GM23248 (cell line): Measurements from ENCODE around the gene HOXA9. TPM values are rescaled to one million over a fixed set of nuclear protein-coding genes. Genes with fewer than 3 reads are reported as not detected.

Experiments
- DNase-seq: peaks from one replicate; pipeline ENCODE4 v3.0.0-alpha.2; 2015
- H2AFZ ChIP-seq: fragments of 200-600 bp; sonication (generic); 2 replicates; pipeline ENCODE4 v1.6.1; 2016; ENCODE audit warnings: antibody characterized with exemption
- H3F3A ChIP-seq: fragments of 200-600 bp; sonication (generic); 2 replicates; pipeline ENCODE4 v1.6.1; 2016; ENCODE audit warnings: mild to moderate bottlenecking, antibody characterized with exemption, mixed run types; ENCODE audit not compliant: insufficient read depth
- H3K27ac ChIP-seq: fragments of 200-600 bp; sonication (generic); 2 replicates; pipeline ENCODE4 v1.5.1; 2016; ENCODE audit warnings: mild to moderate bottlenecking
- H3K27me3 ChIP-seq: fragments of 200-600 bp; sonication (generic); replicated peaks from 2 replicates; pipeline ENCODE4 v1.6.1; 2016; ENCODE audit warnings: mild to moderate bottlenecking; ENCODE audit not compliant: insufficient read depth
- H3K36me3 ChIP-seq: fragments of 200-600 bp; sonication (generic); 2 replicates; pipeline ENCODE4 v1.6.1; 2016; ENCODE audit warnings: low read depth, mild to moderate bottlenecking
- H3K4me1 ChIP-seq: fragments of 200-600 bp; sonication (generic); 2 replicates; pipeline ENCODE4 v1.6.1; 2016; ENCODE audit warnings: mild to moderate bottlenecking; ENCODE audit not compliant: insufficient read depth
- H3K4me2 ChIP-seq: fragments of 200-600 bp; sonication (generic); one replicate; pipeline ENCODE4 v1.6.1; 2016; ENCODE audit warnings: mild to moderate bottlenecking; ENCODE audit not compliant: unreplicated experiment
- H3K4me3 ChIP-seq: fragments of 200-600 bp; sonication (generic); 2 replicates; pipeline ENCODE4 v1.5.1; 2016; ENCODE audit warnings: mild to moderate bottlenecking
- H3K79me2 ChIP-seq: fragments of 200-600 bp; sonication (generic); 2 replicates; pipeline ENCODE4 v1.6.1; 2016; ENCODE audit warnings: mild to moderate bottlenecking; ENCODE audit not compliant: insufficient read depth
- H3K9ac ChIP-seq: fragments of 200-600 bp; sonication (generic); 2 replicates; pipeline ENCODE4 v1.6.1; 2016; ENCODE audit warnings: mild to moderate bottlenecking
- H3K9me2 ChIP-seq: fragments of 200-600 bp; sonication (generic); 2 replicates; pipeline ENCODE4 v1.6.1; 2016; ENCODE audit warnings: mixed run types, mild to moderate bottlenecking, moderate library complexity; ENCODE audit not compliant: insufficient read depth
- H3K9me3 ChIP-seq: fragments of 200-600 bp; sonication (generic); one replicate; pipeline ENCODE4 v1.6.1; 2017; ENCODE audit warnings: low read depth
- H4K20me1 ChIP-seq: fragments of 200-600 bp; sonication (generic); 2 replicates; pipeline ENCODE4 v1.6.0; 2016; ENCODE audit not compliant: insufficient read depth
- EZH2 ChIP-seq: fragments of 200-600 bp; sonication (generic); IDR thresholded peaks from 2 replicates; pipeline ENCODE4 v1.6.1; 2018; ENCODE audit warnings: antibody characterized with exemption, mild to moderate bottlenecking; ENCODE audit not compliant: insufficient read depth, poor library complexity, severe bottlenecking
- EZH2phosphoT487 ChIP-seq: fragments of 200-600 bp; sonication (generic); IDR thresholded peaks from 2 replicates; pipeline ENCODE4 v1.6.1; 2018; ENCODE audit warnings: antibody characterized with exemption, moderate library complexity, mild to moderate bottlenecking, low read depth; ENCODE audit not compliant: insufficient read depth
- WGBS, 2 experiments: methylation state at CpG; one replicate each; pipeline ENCODE4 v1.1.6; 2015 to 2017; ENCODE audit warnings: low lambda C conversion rate in 2 of 2, low coverage in 1 of 2; ENCODE audit errors: missing lambda C conversion rate in 2 of 2; 5-methylcytosine and 5-hydroxymethylcytosine counted together
- in situ Hi-C: fragments of 300-500 bp; cut with MboI; formaldehyde crosslinking; loops from 2 replicates; pipeline ENCODE4 v1.15.0; 2020
- polyA plus RNA-seq: library from polyadenylated mRNA; unstranded; fragments of >200 nt; fragmentation: Nextera tagmentation; extraction: Ambion mirVana; gene quantifications from 2 replicates; pipeline ENCODE4 v1.2.1, GENCODE V29; 2016
- total RNA-seq: library from RNA; depleted of rRNA; stranded (reverse); fragments of >200 nt; shearing (Covaris generic); gene quantifications from 2 replicates; pipeline ENCODE4 v1.2.3, GENCODE V29; 2014

The HOXA9 gene
- total and polyA plus RNA-seq, 2 experiments from 2014 or later, result 28.3 to 43.7 TPM

GRCh38 chr7:27163288-27164044 lies 1.9 kb downstream of the HOXA9 start:
- in situ Hi-C loops, result loop anchor here (10.0 kb wide), 1 partner anchor 969 kb away; no protein-coding TSS in a partner anchor
- no peaks in the 10 kb centered on the region for H3K9me2 ChIP-seq
- H3K9me3 ChIP-seq, result no peaks in the 10 kb centered on the region
- DNase-seq, result peak; percentile 49
- H3K79me2 ChIP-seq, result peaks cover 74% of the 10 kb centered on the region
- peaks cover 7% of the 10 kb centered on the region for H3K4me1 ChIP-seq
- H3K9ac ChIP-seq, result peak overlapping the region; percentile 98
- peak overlapping the region; percentile 100 for H3K4me2 ChIP-seq
- H3K27ac ChIP-seq, result peak overlapping the region; percentile 99
- H3K27me3 ChIP-seq, result no peaks in the 10 kb centered on the region
- 1 to 4% methylated on average over 23 to 24 of the region's 24 CpGs for WGBS, 2 experiments
- H4K20me1 ChIP-seq, result no peaks in the 10 kb centered on the region
- H2AFZ ChIP-seq, result no peak overlapping the region
- TF ChIP-seq EZH2phosphoT487, result no peak
- TF ChIP-seq EZH2, result no peak
- H3K4me3 ChIP-seq, result peak overlapping the region; percentile 83
- peaks cover 19% of the 10 kb centered on the region for H3F3A ChIP-seq
- peaks cover 10% of the 10 kb centered on the region; the same call in 1 of the 2 replicates for H3K36me3 ChIP-seq

- Histone ChIP-seq H2AFZ (no peak overlapping the region), H3K27ac (peak overlapping the region; percentile 99), H3K27me3 (no peaks in the 10 kb centered on the region), H3K79me2 (peaks cover 66% of the 10 kb centered on the region), H3K9ac (peak overlapping the region; percentile 98), H3F3A (peaks cover 14% of the 10 kb centered on the region), H3K4me1 (peaks cover 5% of the 10 kb centered on the region), H3K4me3 (peak overlapping the region; percentile 83), H3K4me2 (peak overlapping the region; percentile 100), H4K20me1 (no peaks in the 10 kb centered on the region), H3K9me3 (no peaks in the 10 kb centered on the region), H3K9me2 (no peaks in the 10 kb centered on the region), H3K36me3 (peaks cover 10% of the 10 kb centered on the region; the same call in 1 of the 2 replicates)
- peak; percentile 50 for DNase-seq
- in situ Hi-C loops, result loop anchor here (10.0 kb wide), 1 partner anchor 968 kb away; no protein-coding TSS in a partner anchor
- TF ChIP-seq EZH2, result no peak
- TF ChIP-seq EZH2phosphoT487, result no peak
- WGBS, 2 experiments, result 1 to 2% methylated on average over 7 of the region's 7 CpGs
Measured at GRCh38 chr7:27162561-27163287, 2.6 kb downstream of the HOXA9 start.

GRCh38 chr7:27161721-27162560 lies 3.4 kb downstream of the HOXA9 start:
- Histone ChIP-seq H3K4me3 (peak overlapping the region; percentile 83), H3K36me3 (peaks cover 10% of the 10 kb centered on the region; the same call in 1 of the 2 replicates), H3F3A (peaks cover 7% of the 10 kb centered on the region), H3K4me1 (no peaks in the 10 kb centered on the region), H3K27me3 (no peaks in the 10 kb centered on the region), H3K79me2 (peaks cover 58% of the 10 kb centered on the region), H3K4me2 (peak overlapping the region; percentile 100), H4K20me1 (no peaks in the 10 kb centered on the region), H2AFZ (no peak overlapping the region), H3K9ac (peak overlapping the region; percentile 98), H3K27ac (peak overlapping the region; percentile 99), H3K9me3 (no peaks in the 10 kb centered on the region), H3K9me2 (no peaks in the 10 kb centered on the region)
- peak; percentile 61 for DNase-seq
- TF ChIP-seq EZH2 (no peak), EZH2phosphoT487 (no peak)
- 5 to 7% methylated on average over 24 to 30 of the region's 30 CpGs for whole genome bisulfite sequencing, 2 experiments
- in situ Hi-C loops, result loop anchor here (10.0 kb wide), 1 partner anchor 967 kb away; no protein-coding TSS in a partner anchor

- TF ChIP-seq EZH2phosphoT487 (no peak), EZH2 (no peak)
- Histone ChIP-seq H3K9me3 (no peaks in the 10 kb centered on the region), H3K79me2 (peaks cover 52% of the 10 kb centered on the region), H3K4me3 (peak overlapping the region; percentile 83), H3K27me3 (no peaks in the 10 kb centered on the region), H3F3A (peaks cover 7% of the 10 kb centered on the region; the same call in 1 of the 2 replicates), H3K4me2 (peak overlapping the region; percentile 100), H3K36me3 (peaks cover 10% of the 10 kb centered on the region; the same call in 1 of the 2 replicates), H2AFZ (peak overlapping the region; percentile 95), H3K27ac (peak overlapping the region; percentile 99), H4K20me1 (no peaks in the 10 kb centered on the region), H3K4me1 (no peaks in the 10 kb centered on the region), H3K9me2 (no peaks in the 10 kb centered on the region), H3K9ac (peak overlapping the region; percentile 98)
- peak; percentile 51 for DNase-seq
- in situ Hi-C loops, result loop anchor here (10.0 kb wide), 1 partner anchor 966 kb away; no protein-coding TSS in a partner anchor
- WGBS, 2 experiments, result 1% methylated on average over 19 to 26 of the region's 27 CpGs
Measured at GRCh38 chr7:27161214-27161720, 4.1 kb downstream of the HOXA9 start.
